Smooth muscle cell (in vitro differentiated cells): ENCODE data around the gene ME3. TPM values are rescaled to one million over a fixed set of nuclear protein-coding genes. Genes with fewer than 3 reads are reported as not detected.

Source experiments
- DNase-seq: peaks from one replicate; lab custom pipeline; 2025; ENCODE audit not compliant: unreplicated experiment; lab: John Stamatoyannopoulos, UW
- H2AFZ ChIP-seq: fragments of 200-600 bp; sonication (generic); 2 replicates; pipeline ENCODE4 v1.6.0; 2016; ENCODE audit warnings: antibody characterized with exemption, low read depth, mild to moderate bottlenecking
- H3F3A ChIP-seq: fragments of 200-600 bp; sonication (generic); 2 replicates; pipeline ENCODE4 v1.6.0; 2017; ENCODE audit warnings: antibody characterized with exemption, low read depth
- H3K27ac ChIP-seq: fragments of 200-600 bp; sonication (generic); 2 replicates; pipeline ENCODE4 v1.5.1; 2016; ENCODE audit warnings: low read depth, mild to moderate bottlenecking
- H3K27me3 ChIP-seq: fragments of 200-600 bp; sonication (generic); 2 replicates; pipeline ENCODE4 v1.6.1; 2016; ENCODE audit warnings: low read depth, mild to moderate bottlenecking
- H3K36me3 ChIP-seq: fragments of 200-600 bp; sonication (generic); 2 replicates; pipeline ENCODE4 v1.5.1; 2016; ENCODE audit warnings: low read depth
- H3K4me1 ChIP-seq: fragments of 200-600 bp; sonication (generic); 2 replicates; pipeline ENCODE4 v1.5.1; 2016; ENCODE audit warnings: low read depth
- H3K4me2 ChIP-seq: fragments of 200-600 bp; sonication (generic); 2 replicates; pipeline ENCODE4 v1.6.0; 2016; ENCODE audit warnings: mild to moderate bottlenecking
- H3K4me3 ChIP-seq: fragments of 200-600 bp; sonication (generic); 2 replicates; pipeline ENCODE4 v1.5.1; 2016; ENCODE audit warnings: mild to moderate bottlenecking
- H3K79me2 ChIP-seq: fragments of 200-600 bp; sonication (generic); 2 replicates; pipeline ENCODE4 v1.6.0; 2016; ENCODE audit warnings: low read depth, mild to moderate bottlenecking
- H3K9ac ChIP-seq: fragments of 200-600 bp; sonication (generic); 2 replicates; pipeline ENCODE4 v1.6.0; 2016; ENCODE audit warnings: low read depth
- H3K9me3 ChIP-seq: fragments of 200-600 bp; sonication (generic); replicated peaks from 2 replicates; pipeline ENCODE4 v1.5.1; 2016; ENCODE audit warnings: low read depth
- H4K20me1 ChIP-seq: fragments of 200-600 bp; sonication (generic); 2 replicates; pipeline ENCODE4 v1.6.0; 2016; ENCODE audit warnings: low read depth
- WGBS: methylation state at CpG from one replicate; pipeline ENCODE4 v1.1.7; 2016; ENCODE audit warnings: low lambda C conversion rate; 5-methylcytosine and 5-hydroxymethylcytosine counted together
- polyA plus RNA-seq: library from polyadenylated mRNA; unstranded; fragments of >200 nt; fragmentation: Nextera tagmentation; extraction: Ambion mirVana; gene quantifications from 2 replicates; pipeline ENCODE4 v1.2.1, GENCODE V29; 2016
- total RNA-seq: library from RNA; depleted of rRNA; stranded (reverse); fragments of >200 nt; gene quantifications from 2 replicates; pipeline ENCODE4 v1.2.3, GENCODE V29; 2014
- TF ChIP-seq, protein P1 (sequence below): fragments of 200-600 bp; sonication (generic); IDR thresholded peaks from 2 replicates; pipeline ENCODE4 v1.5.1; 2017; ENCODE audit warnings: borderline replicate concordance, mild to moderate bottlenecking, antibody characterized with exemption; ENCODE audit not compliant: insufficient read depth, poor library complexity, severe bottlenecking

The ME3 gene
- total and polyA plus RNA-seq, 2 experiments from 2014 or later = 4.2 to 8.4 TPM

- Histone ChIP-seq H3K4me2 (no peak overlapping the region), H3K4me3 (no peak overlapping the region), H4K20me1 (no peaks in the 10 kb centered on the region), H3K9me3 (no peaks in the 10 kb centered on the region), H2AFZ (no peak overlapping the region), H3F3A (no peaks in the 10 kb centered on the region), H3K79me2 (no peaks in the 10 kb centered on the region), H3K27ac (no peak overlapping the region), H3K4me1 (no peaks in the 10 kb centered on the region), H3K9ac (no peak overlapping the region), H3K36me3 (no peaks in the 10 kb centered on the region), H3K27me3 (no peaks in the 10 kb centered on the region)
- 81% methylated on average over 12 of the region's 12 CpGs for WGBS
- TF ChIP-seq, protein P1, sequence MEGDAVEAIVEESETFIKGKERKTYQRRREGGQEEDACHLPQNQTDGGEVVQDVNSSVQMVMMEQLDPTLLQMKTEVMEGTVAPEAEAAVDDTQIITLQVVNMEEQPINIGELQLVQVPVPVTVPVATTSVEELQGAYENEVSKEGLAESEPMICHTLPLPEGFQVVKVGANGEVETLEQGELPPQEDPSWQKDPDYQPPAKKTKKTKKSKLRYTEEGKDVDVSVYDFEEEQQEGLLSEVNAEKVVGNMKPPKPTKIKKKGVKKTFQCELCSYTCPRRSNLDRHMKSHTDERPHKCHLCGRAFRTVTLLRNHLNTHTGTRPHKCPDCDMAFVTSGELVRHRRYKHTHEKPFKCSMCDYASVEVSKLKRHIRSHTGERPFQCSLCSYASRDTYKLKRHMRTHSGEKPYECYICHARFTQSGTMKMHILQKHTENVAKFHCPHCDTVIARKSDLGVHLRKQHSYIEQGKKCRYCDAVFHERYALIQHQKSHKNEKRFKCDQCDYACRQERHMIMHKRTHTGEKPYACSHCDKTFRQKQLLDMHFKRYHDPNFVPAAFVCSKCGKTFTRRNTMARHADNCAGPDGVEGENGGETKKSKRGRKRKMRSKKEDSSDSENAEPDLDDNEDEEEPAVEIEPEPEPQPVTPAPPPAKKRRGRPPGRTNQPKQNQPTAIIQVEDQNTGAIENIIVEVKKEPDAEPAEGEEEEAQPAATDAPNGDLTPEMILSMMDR = no peak
- DNase-seq = no peak
Observed at GRCh38 chr11:86422371-86422770, 250.0 kb downstream of the ME3 start.

- H3K9ac ChIP-seq = no peak overlapping the region
- 84% methylated on average over 4 of the region's 4 CpGs for WGBS
- TF ChIP-seq, protein P1 = no peak
- H3K36me3 ChIP-seq = no peaks in the 10 kb centered on the region
- DNase-seq = no peak
- no peak overlapping the region for H2AFZ ChIP-seq
- no peak overlapping the region for H3K27ac ChIP-seq
- H3K9me3 ChIP-seq = no peaks in the 10 kb centered on the region
- no peaks in the 10 kb centered on the region for H3K79me2 ChIP-seq
- H3K4me1 ChIP-seq = peaks cover 1% of the 10 kb centered on the region
- H3K4me3 ChIP-seq = no peak overlapping the region
- H3F3A ChIP-seq = no peaks in the 10 kb centered on the region
- H3K4me2 ChIP-seq = no peak overlapping the region
- no peaks in the 10 kb centered on the region for H4K20me1 ChIP-seq
- no peaks in the 10 kb centered on the region for H3K27me3 ChIP-seq
Observed at GRCh38 chr11:86421946-86422345, 250.5 kb downstream of the ME3 start.

- Histone ChIP-seq H3K4me3 (no peak overlapping the region), H3K9me3 (no peaks in the 10 kb centered on the region), H3K4me2 (no peak overlapping the region), H3F3A (no peaks in the 10 kb centered on the region), H3K9ac (no peak overlapping the region), H3K27ac (no peak overlapping the region), H4K20me1 (no peaks in the 10 kb centered on the region), H3K79me2 (no peaks in the 10 kb centered on the region), H3K4me1 (peaks cover 8% of the 10 kb centered on the region), H3K27me3 (no peaks in the 10 kb centered on the region), H2AFZ (no peak overlapping the region), H3K36me3 (no peaks in the 10 kb centered on the region)
- no peak for DNase-seq
- 48% methylated on average over 2 of the region's 2 CpGs for WGBS
- TF ChIP-seq, protein P1 = no peak
Observed at GRCh38 chr11:86418917-86419316, 253.5 kb downstream of the ME3 start.

DNA sequence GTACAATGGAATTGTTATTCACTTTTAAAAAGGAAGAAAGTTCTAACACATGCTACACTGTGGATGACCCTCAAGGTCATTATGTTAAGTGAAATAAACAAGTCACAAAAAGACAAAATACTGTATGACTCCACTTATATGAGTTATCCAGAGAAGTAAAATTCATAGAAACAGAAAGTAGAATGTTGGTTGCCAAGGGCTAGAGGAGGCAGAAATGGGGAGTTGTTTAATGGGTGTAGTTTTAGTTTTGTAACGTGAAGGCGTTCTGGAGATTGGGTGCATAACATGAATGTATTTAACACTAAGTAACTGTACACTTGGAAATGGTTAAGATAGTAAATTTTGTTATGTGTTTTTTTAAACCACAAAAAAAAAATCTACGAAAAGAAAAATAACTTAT, 253.9 kb downstream of the ME3 start:
- H3K4me3 ChIP-seq = no peak overlapping the region
- no peaks in the 10 kb centered on the region for H3K36me3 ChIP-seq
- H2AFZ ChIP-seq = no peak overlapping the region
- H3K9me3 ChIP-seq = no peaks in the 10 kb centered on the region
- peaks cover 8% of the 10 kb centered on the region for H3K4me1 ChIP-seq
- no peaks in the 10 kb centered on the region for H3F3A ChIP-seq
- no peaks in the 10 kb centered on the region for H3K27me3 ChIP-seq
- H3K27ac ChIP-seq = no peak overlapping the region
- DNase-seq = no peak
- H4K20me1 ChIP-seq = no peaks in the 10 kb centered on the region
- TF ChIP-seq, protein P1 = no peak
- no peak overlapping the region for H3K4me2 ChIP-seq
- no peaks in the 10 kb centered on the region for H3K79me2 ChIP-seq
- 95% methylated on average over 3 of the region's 3 CpGs for WGBS
- H3K9ac ChIP-seq = no peak overlapping the region
